ENCODE results near the gene GAGE13.
"Not testable (repeated sequence)": the region's sequence is repeated elsewhere in the genome, so short reads cannot be mapped to it uniquely, and the experiment has no call there.

The GAGE13 gene

DNA sequence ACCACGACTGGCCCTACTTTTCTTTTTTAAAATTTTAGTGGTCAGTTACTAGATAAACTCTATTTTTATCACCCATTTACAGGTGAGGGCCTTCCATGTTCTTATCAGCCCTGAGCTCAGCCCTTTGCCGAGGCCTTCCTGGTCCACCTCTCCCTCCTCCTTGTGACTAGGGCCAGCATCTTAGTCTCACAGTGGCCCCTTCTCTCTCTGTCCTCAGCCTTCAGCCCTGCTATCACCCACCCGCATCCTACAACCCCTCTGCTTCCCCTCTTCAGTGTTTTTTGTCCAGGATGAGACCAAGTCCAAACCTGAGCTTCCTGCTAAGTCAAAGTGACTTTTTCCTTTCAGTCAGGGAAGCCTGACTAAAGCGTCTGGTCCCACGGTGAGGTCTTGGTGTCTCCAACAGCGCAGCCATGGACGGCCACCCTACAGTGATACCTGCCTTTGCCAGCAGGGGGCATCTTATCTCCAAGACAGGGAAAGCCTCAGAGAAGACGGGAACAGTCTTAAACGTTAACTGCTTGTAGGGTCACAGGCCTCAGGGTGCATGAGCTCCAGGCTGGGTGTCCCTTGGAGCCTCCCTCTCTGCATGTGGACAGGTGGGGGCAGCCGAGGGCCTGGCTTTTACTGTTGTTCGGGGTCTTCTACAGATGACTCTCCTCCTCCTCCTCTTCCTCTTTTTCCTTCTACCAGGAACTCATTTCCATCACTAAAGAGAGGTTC, 39.6 kb upstream of the GAGE13 start:
- DNase-seq (ENCODE audit: extremely low read depth, low read depth), result no peak
- TF ChIP-seq, protein P1, sequence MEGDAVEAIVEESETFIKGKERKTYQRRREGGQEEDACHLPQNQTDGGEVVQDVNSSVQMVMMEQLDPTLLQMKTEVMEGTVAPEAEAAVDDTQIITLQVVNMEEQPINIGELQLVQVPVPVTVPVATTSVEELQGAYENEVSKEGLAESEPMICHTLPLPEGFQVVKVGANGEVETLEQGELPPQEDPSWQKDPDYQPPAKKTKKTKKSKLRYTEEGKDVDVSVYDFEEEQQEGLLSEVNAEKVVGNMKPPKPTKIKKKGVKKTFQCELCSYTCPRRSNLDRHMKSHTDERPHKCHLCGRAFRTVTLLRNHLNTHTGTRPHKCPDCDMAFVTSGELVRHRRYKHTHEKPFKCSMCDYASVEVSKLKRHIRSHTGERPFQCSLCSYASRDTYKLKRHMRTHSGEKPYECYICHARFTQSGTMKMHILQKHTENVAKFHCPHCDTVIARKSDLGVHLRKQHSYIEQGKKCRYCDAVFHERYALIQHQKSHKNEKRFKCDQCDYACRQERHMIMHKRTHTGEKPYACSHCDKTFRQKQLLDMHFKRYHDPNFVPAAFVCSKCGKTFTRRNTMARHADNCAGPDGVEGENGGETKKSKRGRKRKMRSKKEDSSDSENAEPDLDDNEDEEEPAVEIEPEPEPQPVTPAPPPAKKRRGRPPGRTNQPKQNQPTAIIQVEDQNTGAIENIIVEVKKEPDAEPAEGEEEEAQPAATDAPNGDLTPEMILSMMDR (IDR thresholded peaks at IDR 0.05; ENCODE audit: low read depth, low read length), result peak; percentile 67

DNA sequence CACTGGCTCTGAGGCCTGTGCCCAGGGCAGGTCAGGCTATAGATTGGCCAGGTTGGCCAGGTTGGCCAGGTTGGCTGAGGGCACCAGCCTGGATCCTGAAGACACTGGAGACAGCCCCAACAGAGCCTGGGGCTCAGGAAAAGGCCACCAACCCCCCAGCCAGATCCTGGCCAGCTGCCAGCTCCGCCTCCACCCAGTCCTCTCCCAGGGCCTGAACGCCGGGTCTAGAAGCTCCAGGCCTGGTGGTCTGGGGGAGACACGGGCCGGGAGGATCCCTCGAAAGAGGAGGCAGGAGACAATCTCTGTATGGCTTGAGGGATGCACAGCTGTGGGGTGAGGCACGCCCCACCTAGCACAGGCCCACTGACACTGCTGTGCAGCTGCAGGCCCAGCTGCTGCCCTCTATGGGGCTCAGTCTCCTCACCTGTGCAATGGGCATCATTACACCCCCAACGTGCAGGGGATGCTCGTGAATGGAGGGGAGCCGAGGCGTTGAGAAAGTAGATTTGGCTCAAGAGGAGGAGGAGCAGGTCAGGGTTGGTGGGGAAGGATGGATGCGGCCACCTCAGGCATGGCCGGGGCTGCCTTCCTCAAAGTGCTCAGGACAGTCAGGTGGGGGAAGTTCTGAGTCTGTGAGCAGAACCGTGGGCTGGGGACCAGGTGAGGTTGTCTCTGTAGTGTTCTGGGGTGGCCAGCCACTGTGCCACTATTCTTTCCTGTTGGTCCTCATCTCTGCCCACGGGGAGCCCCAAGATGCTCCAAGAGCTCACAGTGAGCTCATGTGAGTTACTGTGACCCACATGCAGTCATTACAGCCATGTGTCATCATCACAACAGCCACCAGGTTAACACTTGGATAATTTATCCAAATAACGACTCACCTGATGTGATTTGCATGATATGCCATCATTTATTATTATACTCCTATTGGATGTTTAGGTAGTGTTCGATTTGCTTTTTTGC, 38.7 kb upstream of the GAGE13 start:
- no peak for DNase-seq (ENCODE audit: extremely low read depth, low read depth)
- TF ChIP-seq, protein P1 (IDR thresholded peaks at IDR 0.05; ENCODE audit: low read depth, low read length), result no peak

DNA sequence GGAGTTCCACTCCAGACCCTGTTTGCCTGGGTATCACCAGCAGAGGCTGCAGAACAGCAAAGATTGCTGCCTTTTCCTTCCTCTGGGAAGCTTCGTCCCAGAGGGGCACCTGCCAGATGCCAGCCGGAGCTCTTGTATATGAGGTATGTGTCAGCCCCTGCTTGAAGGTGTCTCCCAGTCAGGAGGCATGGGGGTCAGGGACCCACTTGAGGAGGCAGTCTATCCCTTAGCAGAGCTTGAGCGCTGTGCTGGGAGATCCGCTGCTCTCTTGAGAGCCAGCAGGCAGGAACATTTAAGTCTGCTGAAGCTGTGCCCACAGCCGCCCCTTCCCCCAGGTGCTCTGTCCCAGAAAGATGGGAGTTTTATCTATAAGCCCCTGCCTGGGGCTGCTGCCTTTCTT, 32.1 kb upstream of the GAGE13 start:
- not testable (repeated sequence) for DNase-seq (ENCODE audit: extremely low read depth, low read depth)

DNA sequence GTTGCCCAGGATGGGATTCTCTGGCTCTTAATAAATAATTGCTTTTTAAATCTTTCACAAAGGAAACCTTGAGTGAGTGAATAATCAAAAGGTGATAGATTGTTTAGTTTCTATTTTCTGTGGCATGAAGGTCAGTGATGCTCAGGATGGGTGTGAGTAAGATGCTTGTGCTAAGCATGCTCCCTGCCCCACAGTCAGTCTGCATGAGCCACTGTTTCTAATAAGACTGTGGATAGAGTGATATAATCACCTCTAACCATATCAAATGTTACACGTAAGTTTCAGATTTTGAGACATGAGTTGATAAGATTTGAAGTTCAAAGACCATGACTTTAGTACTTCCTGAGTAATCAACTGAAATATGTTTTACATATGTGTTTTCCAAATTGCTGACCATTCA, 30.7 kb upstream of the GAGE13 start:
- TF ChIP-seq, protein P1 (IDR thresholded peaks at IDR 0.05; ENCODE audit: low read depth, low read length), result no peak
- no peak for DNase-seq (ENCODE audit: extremely low read depth, low read depth)

DNA sequence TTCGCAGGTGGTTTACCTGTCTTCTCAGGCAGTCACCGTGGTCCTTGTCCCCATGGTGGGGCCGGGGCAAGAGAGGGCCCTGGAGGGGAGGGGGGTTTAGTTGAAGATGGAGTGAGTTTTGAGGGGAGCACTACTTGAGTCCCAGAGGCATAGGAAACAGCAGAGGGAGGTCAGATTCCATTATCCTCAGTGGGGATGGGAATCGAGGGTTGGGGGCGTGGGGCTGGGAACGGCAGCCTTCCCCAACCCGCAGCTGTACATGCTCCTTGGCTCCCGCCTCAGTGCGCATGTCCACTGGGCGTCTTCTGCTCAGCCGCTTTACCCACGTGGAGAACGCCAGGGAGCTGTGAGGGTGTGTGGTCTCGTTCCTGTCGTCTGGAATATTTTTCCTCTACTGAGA, 28.0 kb upstream of the GAGE13 start, which contains the start of gene GAGE10:
Gene GAGE10, plus strand, starts transcription at position 301 of the 400 bp plus-strand sequence. CDS start 1,214 bp downstream, outside the sequence.
- TF ChIP-seq, protein P1 (IDR thresholded peaks at IDR 0.05; ENCODE audit: low read depth, low read length), result no peak
- no peak for DNase-seq (ENCODE audit: extremely low read depth, low read depth)

DNA sequence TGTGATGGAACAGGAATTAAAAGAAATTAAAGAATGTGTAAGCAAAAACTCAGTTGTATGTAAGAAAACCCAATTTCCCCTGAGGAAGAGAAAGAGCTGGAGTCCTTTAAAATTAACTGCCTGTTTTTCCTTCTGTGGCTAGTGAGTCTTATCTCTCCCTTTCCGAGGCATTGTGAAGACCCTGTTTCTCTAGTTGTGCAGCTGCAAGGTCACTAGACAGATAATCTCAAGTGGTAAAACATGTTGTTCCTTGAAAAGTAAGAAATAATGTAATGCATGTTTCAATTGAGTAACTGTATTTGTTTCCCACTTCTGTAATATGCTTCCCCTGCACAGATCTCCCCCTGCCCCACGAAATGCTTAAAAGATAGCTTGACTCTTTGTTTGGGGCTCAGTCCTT, 23.6 kb upstream of the GAGE13 start:
- DNase-seq (ENCODE audit: extremely low read depth, low read depth), result not testable (repeated sequence)

DNA sequence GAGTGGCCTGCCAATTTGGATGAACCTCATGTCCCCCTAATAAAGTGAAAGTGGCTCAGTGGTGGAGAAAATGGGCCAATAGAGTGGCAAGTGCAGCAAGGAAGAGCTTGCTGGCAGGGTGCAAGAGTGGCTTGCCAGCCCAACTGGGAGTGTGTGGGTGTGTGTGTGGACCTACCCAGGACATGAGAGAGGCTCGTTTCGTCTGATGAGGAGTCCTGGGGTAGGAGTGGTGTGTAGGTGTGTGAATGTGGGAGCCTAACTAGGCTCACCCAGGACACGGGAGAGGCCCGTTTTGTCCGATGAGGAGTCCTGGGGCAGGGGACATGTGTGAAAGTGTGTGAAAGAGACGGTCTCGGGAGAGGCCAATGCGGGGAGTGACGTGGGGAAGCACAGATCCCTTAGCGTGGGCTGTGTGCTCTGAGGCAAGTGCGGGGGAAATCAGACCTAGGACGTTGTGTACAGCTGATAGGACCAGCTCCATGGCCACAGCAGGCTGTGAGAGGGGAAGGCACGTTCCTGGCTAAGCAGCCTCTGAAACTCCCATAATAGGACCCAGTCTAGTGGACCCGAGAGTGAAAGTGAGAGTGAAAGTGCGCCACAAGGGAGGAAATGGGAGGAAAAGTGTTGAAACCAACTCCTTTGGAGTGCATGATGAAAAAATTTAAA, 22.6 kb upstream of the GAGE13 start:
- TF ChIP-seq, protein P1 (IDR thresholded peaks at IDR 0.05; ENCODE audit: low read depth, low read length), result no peak
- no peak for DNase-seq (ENCODE audit: extremely low read depth, low read depth)
